Measurements from ENCODE around the gene SGSH.

Gene SGSH

DNA sequence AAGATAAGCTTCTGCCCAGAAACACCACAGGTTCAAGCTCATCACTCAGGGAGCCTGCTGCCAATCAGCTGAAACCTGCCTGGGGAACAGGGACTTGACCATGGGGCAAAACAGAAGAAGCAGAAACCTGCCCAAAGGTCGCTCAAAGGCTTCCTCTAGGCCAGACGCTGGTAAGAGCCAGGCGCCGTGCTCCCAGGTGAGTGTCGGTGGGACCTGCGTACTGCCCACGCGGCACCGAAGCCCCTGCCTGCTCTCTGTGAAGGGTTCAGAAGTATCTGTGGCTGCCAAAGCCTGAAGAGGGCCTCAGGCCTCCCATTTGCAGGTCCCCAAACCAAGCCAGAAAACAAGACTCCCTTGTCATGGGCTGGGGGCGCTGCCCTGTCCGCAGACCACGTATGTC is 10.4 kb downstream of the SGSH start:
- TF ChIP-seq CTCF (IDR thresholded peaks at IDR 0.05; ENCODE audit: poor library complexity, severe bottlenecking), result no peak
- H3K36me3 ChIP-seq (ENCODE audit: low read depth), result no peaks in the 10 kb centered on the region; the same call in 1 of the 2 replicates
- H3K9me3 ChIP-seq (ENCODE audit: severe bottlenecking), result no peaks in the 10 kb centered on the region
- H3K27me3 ChIP-seq (ENCODE audit: insufficient read depth, poor library complexity, severe bottlenecking), result no peaks in the 10 kb centered on the region
- no peak overlapping the region for H3K4me3 ChIP-seq (ENCODE audit: severe bottlenecking)
- ATAC-seq (ENCODE audit: low read depth) (no peak), DNase-seq (ENCODE audit: low spot score) (no peak)
- no peaks in the 10 kb centered on the region for H3K4me1 ChIP-seq (ENCODE audit: insufficient read depth, poor library complexity, severe bottlenecking)
- no peak overlapping the region for H3K27ac ChIP-seq (ENCODE audit: poor library complexity, severe bottlenecking)

GRCh38 chr17:80208050-80208449 is 12.1 kb downstream of the SGSH start:
- Histone ChIP-seq H3K4me1 (ENCODE audit: insufficient read depth, poor library complexity, severe bottlenecking) (no peaks in the 10 kb centered on the region), H3K9me3 (ENCODE audit: severe bottlenecking) (no peaks in the 10 kb centered on the region), H3K27me3 (ENCODE audit: insufficient read depth, poor library complexity, severe bottlenecking) (no peaks in the 10 kb centered on the region), H3K27ac (ENCODE audit: poor library complexity, severe bottlenecking) (no peak overlapping the region), H3K36me3 (ENCODE audit: low read depth) (no peaks in the 10 kb centered on the region; the same call in 1 of the 2 replicates), H3K4me3 (ENCODE audit: severe bottlenecking) (no peak overlapping the region)
- TF ChIP-seq CTCF (IDR thresholded peaks at IDR 0.05; ENCODE audit: poor library complexity, severe bottlenecking), result no peak
- DNase-seq (ENCODE audit: low spot score) (peak; percentile 66), ATAC-seq (ENCODE audit: low read depth) (no peak)

DNA sequence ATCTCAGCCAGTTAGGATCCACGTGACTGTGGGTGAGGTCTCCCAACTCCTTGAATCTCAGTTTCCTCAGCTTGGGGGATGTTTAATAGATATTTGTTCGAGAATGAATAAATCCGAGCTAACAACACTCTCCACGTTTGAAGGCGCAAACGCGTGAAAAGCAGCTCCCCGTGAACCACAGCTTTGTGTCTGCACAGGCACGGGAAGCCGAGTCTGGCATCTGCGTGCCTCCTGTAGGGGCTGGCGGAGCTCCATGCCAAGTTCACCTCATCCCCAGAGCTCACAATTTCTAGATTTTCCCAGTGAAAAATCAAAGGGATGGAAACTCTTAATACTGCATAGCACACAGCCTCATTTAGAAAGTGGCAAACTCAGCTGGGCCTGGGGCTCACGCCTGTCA is 14.3 kb downstream of the SGSH start:
- peak; percentile 58 for DNase-seq (ENCODE audit: low spot score)
- no peak for ATAC-seq (ENCODE audit: low read depth)
- Histone ChIP-seq H3K4me3 (ENCODE audit: severe bottlenecking) (no peak overlapping the region), H3K4me1 (ENCODE audit: insufficient read depth, poor library complexity, severe bottlenecking) (no peaks in the 10 kb centered on the region), H3K27me3 (ENCODE audit: insufficient read depth, poor library complexity, severe bottlenecking) (no peaks in the 10 kb centered on the region), H3K9me3 (ENCODE audit: severe bottlenecking) (no peaks in the 10 kb centered on the region), H3K36me3 (ENCODE audit: low read depth) (no peaks in the 10 kb centered on the region), H3K27ac (ENCODE audit: poor library complexity, severe bottlenecking) (no peak overlapping the region)
- no peak for TF ChIP-seq CTCF (IDR thresholded peaks at IDR 0.05; ENCODE audit: poor library complexity, severe bottlenecking)

DNA sequence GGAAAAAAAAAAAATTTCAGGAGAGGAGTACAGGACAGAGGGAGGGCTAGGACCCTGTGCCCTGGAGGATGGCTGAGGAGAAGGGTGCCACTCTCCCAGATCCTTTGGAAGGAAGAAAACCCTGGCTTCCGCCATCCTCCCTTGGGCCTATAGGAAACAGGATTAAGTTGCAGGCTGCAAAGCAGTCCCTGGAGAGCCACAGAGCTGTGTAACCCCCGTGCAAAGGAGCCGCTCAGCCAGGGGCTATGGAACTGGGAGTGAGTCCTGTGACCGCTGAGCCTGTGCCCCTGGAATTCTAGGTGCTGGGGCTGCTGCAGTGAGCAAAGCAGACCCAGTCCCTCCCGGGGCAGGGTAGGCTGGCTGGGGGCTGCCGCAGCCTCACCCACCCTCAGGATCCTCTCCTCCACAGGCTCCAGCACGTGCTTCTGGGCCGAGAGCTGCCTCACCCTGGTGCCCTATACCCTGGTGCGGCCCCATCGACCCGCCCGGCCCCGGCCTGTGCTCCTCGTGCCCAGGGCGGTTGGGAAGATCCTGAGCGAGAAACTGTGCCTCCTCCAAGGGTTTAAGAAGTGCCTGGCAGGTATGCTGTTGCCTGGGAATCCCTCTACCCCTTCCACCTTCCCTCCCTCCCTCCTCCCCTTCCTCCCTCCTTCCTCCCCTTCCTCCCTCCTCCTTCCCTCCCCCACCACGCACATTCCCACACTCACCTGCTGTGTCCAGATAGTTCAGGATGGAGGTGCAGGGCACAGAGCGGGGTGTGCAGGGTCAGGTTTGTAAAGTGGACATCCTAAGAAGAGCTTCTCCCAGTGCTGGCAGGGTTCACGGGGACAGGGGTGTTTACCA is 15.3 kb downstream of the SGSH start:
- Histone ChIP-seq H3K4me3 (ENCODE audit: severe bottlenecking) (no peak overlapping the region), H3K4me1 (ENCODE audit: insufficient read depth, poor library complexity, severe bottlenecking) (no peaks in the 10 kb centered on the region), H3K27me3 (ENCODE audit: insufficient read depth, poor library complexity, severe bottlenecking) (no peaks in the 10 kb centered on the region), H3K9me3 (ENCODE audit: severe bottlenecking) (no peaks in the 10 kb centered on the region), H3K36me3 (ENCODE audit: low read depth) (no peaks in the 10 kb centered on the region), H3K27ac (ENCODE audit: poor library complexity, severe bottlenecking) (no peak overlapping the region)
- ATAC-seq (ENCODE audit: low read depth), result no peak
- no peak for TF ChIP-seq CTCF (IDR thresholded peaks at IDR 0.05; ENCODE audit: poor library complexity, severe bottlenecking)
- peak; percentile 50 for DNase-seq (ENCODE audit: low spot score)

DNA sequence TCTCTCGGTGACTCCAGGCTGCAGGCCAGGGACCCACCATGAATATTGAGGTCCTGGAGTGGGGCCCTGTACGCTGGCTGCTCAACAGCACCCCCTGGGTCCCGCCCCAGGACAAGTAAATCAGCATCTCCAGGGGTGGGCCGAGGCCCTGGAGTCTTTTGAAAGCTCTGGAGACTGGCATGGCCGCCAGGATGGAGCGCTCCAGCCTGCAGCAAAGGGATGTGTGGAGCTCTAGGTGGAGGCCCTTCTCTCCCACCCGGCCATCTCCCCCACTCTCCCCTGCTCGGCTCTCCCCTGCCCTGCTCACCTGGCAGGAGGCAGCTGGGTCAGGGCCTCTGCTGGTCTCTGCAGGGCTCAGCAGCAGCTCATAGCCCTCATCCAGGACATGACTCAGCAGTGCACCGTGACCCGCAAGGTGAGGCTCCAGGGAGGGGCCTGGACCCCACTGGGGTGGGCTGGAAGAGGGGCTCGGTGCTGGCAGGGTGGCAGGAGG is 16.6 kb downstream of the SGSH start:
- ATAC-seq (ENCODE audit: low read depth) (peak; percentile 37), DNase-seq (ENCODE audit: low spot score) (peak; percentile 59)
- no peak overlapping the region for H3K27ac ChIP-seq (ENCODE audit: poor library complexity, severe bottlenecking)
- H3K4me1 ChIP-seq (ENCODE audit: insufficient read depth, poor library complexity, severe bottlenecking), result no peaks in the 10 kb centered on the region
- H3K27me3 ChIP-seq (ENCODE audit: insufficient read depth, poor library complexity, severe bottlenecking), result no peaks in the 10 kb centered on the region
- no peak overlapping the region for H3K4me3 ChIP-seq (ENCODE audit: severe bottlenecking)
- TF ChIP-seq CTCF (IDR thresholded peaks at IDR 0.05; ENCODE audit: poor library complexity, severe bottlenecking), result no peak
- no peaks in the 10 kb centered on the region for H3K9me3 ChIP-seq (ENCODE audit: severe bottlenecking)
- H3K36me3 ChIP-seq (ENCODE audit: low read depth), result no peaks in the 10 kb centered on the region

Measured in RWPE2 (cell line).